HUES64 (cell line): ENCODE measurements around the gene CCDC91.

Experiments used
- H3K27ac ChIP-seq: 2 replicates; pipeline ENCODE4 v1.7.0; 2013; ENCODE audit warnings: low read depth, low read length, inconsistent platforms
- H3K27me3 ChIP-seq: 2 replicates; pipeline ENCODE4 v1.6.1; 2013; ENCODE audit warnings: mild to moderate bottlenecking, low read length; ENCODE audit not compliant: insufficient read depth
- H3K36me3 ChIP-seq: 2 replicates; pipeline ENCODE4 v1.6.1; 2013; ENCODE audit warnings: mild to moderate bottlenecking, low read length; ENCODE audit not compliant: insufficient read depth
- H3K4me1 ChIP-seq: 2 replicates; pipeline ENCODE4 v1.6.1; 2013; ENCODE audit warnings: mild to moderate bottlenecking, low read length, moderate library complexity; ENCODE audit not compliant: insufficient read depth
- H3K4me3 ChIP-seq: 2 replicates; pipeline ENCODE4 v1.5.1; 2013; ENCODE audit warnings: mild to moderate bottlenecking, low read length, moderate library complexity
- H3K9ac ChIP-seq: 2 replicates; pipeline ENCODE4 v1.6.1; 2013; ENCODE audit warnings: mild to moderate bottlenecking, low read depth, low read length
- H3K9me3 ChIP-seq: 2 replicates; pipeline ENCODE4 v1.6.1; 2013; ENCODE audit warnings: low read depth, low read length; ENCODE audit not compliant: insufficient read depth
- WGBS: fragments of 150-250, 120-280 bp; methylation state at CpG from one replicate; pipeline ENCODE4 v1.1.7; 2013; ENCODE audit warnings: missing lambda C conversion rate; 5-methylcytosine and 5-hydroxymethylcytosine counted together

The CCDC91 gene

GRCh38 chr12:28164644-28165275 lies 25.5 kb upstream of the CCDC91 start:
- no peak overlapping the region for H3K9ac ChIP-seq
- WGBS, result 90% methylated on average over 2 of the region's 2 CpGs
- H3K36me3 ChIP-seq, result no peaks in the 10 kb centered on the region
- H3K4me1 ChIP-seq, result no peaks in the 10 kb centered on the region
- H3K27me3 ChIP-seq, result no peaks in the 10 kb centered on the region
- H3K9me3 ChIP-seq, result no peaks in the 10 kb centered on the region
- no peak overlapping the region for H3K4me3 ChIP-seq
- H3K27ac ChIP-seq, result no peak overlapping the region

GRCh38 chr12:28167981-28168485 lies 22.2 kb upstream of the CCDC91 start:
- Histone ChIP-seq H3K27me3 (no peaks in the 10 kb centered on the region), H3K36me3 (no peaks in the 10 kb centered on the region), H3K4me3 (no peak overlapping the region), H3K9me3 (no peaks in the 10 kb centered on the region), H3K27ac (no peak overlapping the region), H3K9ac (no peak overlapping the region), H3K4me1 (no peaks in the 10 kb centered on the region)
- WGBS, result 91% methylated on average over 1 of the region's 2 CpGs

- Histone ChIP-seq H3K27me3 (no peaks in the 10 kb centered on the region), H3K9me3 (no peaks in the 10 kb centered on the region), H3K36me3 (no peaks in the 10 kb centered on the region), H3K4me3 (no peak overlapping the region), H3K4me1 (no peaks in the 10 kb centered on the region), H3K27ac (no peak overlapping the region), H3K9ac (no peak overlapping the region)
- WGBS, result 96% methylated on average over 3 of the region's 3 CpGs
These were observed 18.7 kb upstream of the CCDC91 start for GRCh38 chr12:28171356-28172060.

- Histone ChIP-seq H3K27ac (no peak overlapping the region), H3K9ac (no peak overlapping the region), H3K36me3 (no peaks in the 10 kb centered on the region), H3K4me3 (no peak overlapping the region), H3K9me3 (no peaks in the 10 kb centered on the region), H3K27me3 (no peaks in the 10 kb centered on the region), H3K4me1 (no peaks in the 10 kb centered on the region)
- WGBS, result 98% methylated on average over 3 of the region's 3 CpGs
These were observed 17.7 kb upstream of the CCDC91 start for GRCh38 chr12:28172434-28173030.

- Histone ChIP-seq H3K4me1 (no peaks in the 10 kb centered on the region), H3K36me3 (no peaks in the 10 kb centered on the region), H3K4me3 (no peak overlapping the region), H3K27me3 (no peaks in the 10 kb centered on the region), H3K27ac (no peak overlapping the region), H3K9me3 (no peaks in the 10 kb centered on the region), H3K9ac (no peak overlapping the region)
- WGBS, result 94% methylated on average over 1 of the region's 1 CpG
These were observed 16.8 kb upstream of the CCDC91 start for GRCh38 chr12:28173440-28173839.

- no peaks in the 10 kb centered on the region for H3K27me3 ChIP-seq
- H3K9me3 ChIP-seq, result no peaks in the 10 kb centered on the region
- H3K36me3 ChIP-seq, result no peaks in the 10 kb centered on the region
- H3K4me1 ChIP-seq, result no peaks in the 10 kb centered on the region
- WGBS, result 0% methylated on average over 1 of the region's 1 CpG
- no peak overlapping the region for H3K27ac ChIP-seq
- no peak overlapping the region for H3K9ac ChIP-seq
- H3K4me3 ChIP-seq, result no peak overlapping the region
These were observed 15.1 kb upstream of the CCDC91 start for GRCh38 chr12:28175098-28175589.

GRCh38 chr12:28176295-28176694 lies 14.0 kb upstream of the CCDC91 start:
- Histone ChIP-seq H3K9me3 (no peaks in the 10 kb centered on the region), H3K4me1 (no peaks in the 10 kb centered on the region), H3K27ac (no peak overlapping the region), H3K36me3 (no peaks in the 10 kb centered on the region), H3K27me3 (no peaks in the 10 kb centered on the region), H3K9ac (no peak overlapping the region), H3K4me3 (no peak overlapping the region)
- WGBS, result 98% methylated on average over 3 of the region's 3 CpGs

- Histone ChIP-seq H3K27me3 (no peaks in the 10 kb centered on the region), H3K9ac (no peak overlapping the region), H3K9me3 (no peaks in the 10 kb centered on the region), H3K4me1 (no peaks in the 10 kb centered on the region), H3K4me3 (no peak overlapping the region), H3K27ac (no peak overlapping the region), H3K36me3 (no peaks in the 10 kb centered on the region)
- WGBS, result 86% methylated on average over 2 of the region's 2 CpGs
These were observed 12.8 kb upstream of the CCDC91 start for GRCh38 chr12:28177461-28177860.

GRCh38 chr12:28177905-28178304 lies 12.4 kb upstream of the CCDC91 start:
- H3K27me3 ChIP-seq, result no peaks in the 10 kb centered on the region
- no peak overlapping the region for H3K27ac ChIP-seq

GRCh38 chr12:28178775-28179174 lies 11.5 kb upstream of the CCDC91 start:
- H3K4me1 ChIP-seq, result no peaks in the 10 kb centered on the region
- 95% methylated on average over 7 of the region's 7 CpGs for WGBS
- H3K36me3 ChIP-seq, result no peaks in the 10 kb centered on the region
- no peaks in the 10 kb centered on the region for H3K27me3 ChIP-seq
- no peaks in the 10 kb centered on the region for H3K9me3 ChIP-seq
- no peak overlapping the region for H3K9ac ChIP-seq
- no peak overlapping the region for H3K27ac ChIP-seq
- no peak overlapping the region for H3K4me3 ChIP-seq

More at GRCh38 chr12:28177905-28178304, 12.4 kb upstream of the CCDC91 start:
- Histone ChIP-seq H3K9ac (no peak overlapping the region), H3K4me3 (no peak overlapping the region), H3K9me3 (no peaks in the 10 kb centered on the region), H3K36me3 (no peaks in the 10 kb centered on the region), H3K4me1 (no peaks in the 10 kb centered on the region)

GRCh38 chr12:28180786-28181185 lies 9.5 kb upstream of the CCDC91 start:
- no peaks in the 10 kb centered on the region for H3K36me3 ChIP-seq
- no peak overlapping the region for H3K4me3 ChIP-seq
- no peaks in the 10 kb centered on the region for H3K27me3 ChIP-seq
- 100% methylated on average over 2 of the region's 3 CpGs for WGBS
- H3K9me3 ChIP-seq, result no peaks in the 10 kb centered on the region
- H3K4me1 ChIP-seq, result no peaks in the 10 kb centered on the region
- H3K27ac ChIP-seq, result no peak overlapping the region
- H3K9ac ChIP-seq, result no peak overlapping the region
